Gastroesophageal sphincter (tissue), 3 donors: ENCODE data around the gene EPHA5.

Experiments
- POLR2A ChIP-seq, 2 donors: fragments of 450-650 bp; IDR thresholded peaks; one replicate each; pipeline ENCODE4 v1.6.1; 2017; ENCODE audit warnings: antibody characterized with exemption in 2 of 2, mild to moderate bottlenecking in 2 of 2, moderate library complexity in 1 of 2
- POLR2AphosphoS5 ChIP-seq: sonication (generic); formaldehyde crosslinking; IDR thresholded peaks from one replicate; pipeline ENCODE4 v1.6.1; 2017; ENCODE audit warnings: antibody characterized with exemption
- TF ChIP-seq, protein P1 (sequence below), 4 experiments: fragments of 200-600 bp in 2 of 4; fragments of 450-650 bp in 2 of 4; sonication (generic) in 1 of 4; IDR thresholded peaks; one replicate each; pipeline ENCODE4 v1.5.1; 2017 to 2019; ENCODE audit warnings: antibody characterized with exemption in 4 of 4, mild to moderate bottlenecking in 2 of 4, moderate library complexity in 2 of 4

DNA sequence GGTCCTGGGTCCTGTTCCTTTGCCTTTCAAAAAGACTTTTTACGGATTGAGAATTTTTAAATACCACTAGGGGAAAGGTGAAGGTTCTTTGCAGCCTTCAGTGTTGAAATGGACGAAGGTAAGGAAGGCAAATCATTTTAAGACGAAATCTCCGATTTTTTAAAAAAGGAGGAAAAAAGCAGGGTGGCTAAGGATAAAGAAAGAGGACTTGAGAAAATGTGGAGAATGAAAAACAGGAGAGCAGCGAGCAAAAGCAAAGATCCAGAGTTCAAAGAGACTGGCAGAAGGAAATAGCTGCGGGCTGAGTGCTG lies 314 bp downstream of the EPHA5 start:
- TF ChIP-seq, protein P1, sequence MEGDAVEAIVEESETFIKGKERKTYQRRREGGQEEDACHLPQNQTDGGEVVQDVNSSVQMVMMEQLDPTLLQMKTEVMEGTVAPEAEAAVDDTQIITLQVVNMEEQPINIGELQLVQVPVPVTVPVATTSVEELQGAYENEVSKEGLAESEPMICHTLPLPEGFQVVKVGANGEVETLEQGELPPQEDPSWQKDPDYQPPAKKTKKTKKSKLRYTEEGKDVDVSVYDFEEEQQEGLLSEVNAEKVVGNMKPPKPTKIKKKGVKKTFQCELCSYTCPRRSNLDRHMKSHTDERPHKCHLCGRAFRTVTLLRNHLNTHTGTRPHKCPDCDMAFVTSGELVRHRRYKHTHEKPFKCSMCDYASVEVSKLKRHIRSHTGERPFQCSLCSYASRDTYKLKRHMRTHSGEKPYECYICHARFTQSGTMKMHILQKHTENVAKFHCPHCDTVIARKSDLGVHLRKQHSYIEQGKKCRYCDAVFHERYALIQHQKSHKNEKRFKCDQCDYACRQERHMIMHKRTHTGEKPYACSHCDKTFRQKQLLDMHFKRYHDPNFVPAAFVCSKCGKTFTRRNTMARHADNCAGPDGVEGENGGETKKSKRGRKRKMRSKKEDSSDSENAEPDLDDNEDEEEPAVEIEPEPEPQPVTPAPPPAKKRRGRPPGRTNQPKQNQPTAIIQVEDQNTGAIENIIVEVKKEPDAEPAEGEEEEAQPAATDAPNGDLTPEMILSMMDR (IDR thresholded peaks at IDR 0.05): peak in 2 of 4 experiments; percentile 13 to 26
- TF ChIP-seq POLR2AphosphoS5: no peak
- no peak for TF ChIP-seq POLR2A (IDR thresholded peaks at IDR 0.05)
